HEK293T (cell line): Measurements from ENCODE around the gene SPDEF.

ENCODE experiments used
- CTCF ChIA-PET: fragments of 350-600 bp; formaldehyde crosslinking; extraction: SDS; loops from one replicate; lab custom pipeline; 2021; ENCODE audit warnings: antibody characterized with exemption, inconsistent platforms; lab: Yijun Ruan, JAX
- POLR2A ChIA-PET: fragments of 350-600 bp; formaldehyde crosslinking; extraction: SDS; loops from one replicate; lab custom pipeline; 2020; ENCODE audit warnings: antibody characterized with exemption, inconsistent platforms; lab: Yijun Ruan, JAX
- DNase-seq: peaks from one replicate; pipeline ENCODE4 v3.0.0; 2012; ENCODE audit warnings: mixed read lengths; ENCODE audit errors: extremely low spot score
- ARNT ChIP-seq: fragments of 450-650 bp; IDR thresholded peaks from 2 replicates; pipeline ENCODE4 v1.6.1; 2017; ENCODE audit warnings: mild to moderate bottlenecking
- BHLHE40 ChIP-seq: fragments of 450-650 bp; IDR thresholded peaks from 2 replicates; pipeline ENCODE4 v1.6.1; 2016; ENCODE audit warnings: mild to moderate bottlenecking, moderate library complexity, borderline replicate concordance
- CTBP1 ChIP-seq: fragments of 450-650 bp; IDR thresholded peaks from 2 replicates; pipeline ENCODE4 v1.6.1; 2016; ENCODE audit warnings: borderline replicate concordance
- ELF4 ChIP-seq: fragments of 450-650 bp; IDR thresholded peaks from 2 replicates; pipeline ENCODE4 v1.6.1; 2017; ENCODE audit warnings: antibody characterized with exemption
- FOXA1 ChIP-seq: fragments of 450-650 bp; IDR thresholded peaks from 2 replicates; pipeline ENCODE4 v1.6.1; 2016; ENCODE audit warnings: mild to moderate bottlenecking
- FOXK2 ChIP-seq: fragments of 450-650 bp; IDR thresholded peaks from 2 replicates; pipeline ENCODE4 v1.6.1; 2016; ENCODE audit warnings: mild to moderate bottlenecking
- FOXM1 ChIP-seq: fragments of 450-650 bp; IDR thresholded peaks from 2 replicates; pipeline ENCODE4 v1.6.1; 2017; ENCODE audit warnings: mild to moderate bottlenecking, borderline replicate concordance
- HDGF ChIP-seq: fragments of 450-650 bp; IDR thresholded peaks from 2 replicates; pipeline ENCODE4 v1.6.1; 2017; ENCODE audit warnings: antibody characterized with exemption, borderline replicate concordance
- L3MBTL2 ChIP-seq: fragments of 450-650 bp; conservative IDR thresholded peaks from 2 replicates; pipeline ENCODE4 v1.6.1; 2016; ENCODE audit warnings: mild to moderate bottlenecking
- LEF1 ChIP-seq: fragments of 450-650 bp; IDR thresholded peaks from 2 replicates; pipeline ENCODE4 v1.6.1; 2017; ENCODE audit warnings: mild to moderate bottlenecking, borderline replicate concordance
- NFRKB ChIP-seq: fragments of 450-650 bp; IDR thresholded peaks from 2 replicates; pipeline ENCODE4 v1.6.1; 2016; ENCODE audit warnings: mild to moderate bottlenecking, moderate library complexity
- PKNOX1 ChIP-seq: fragments of 450-650 bp; IDR thresholded peaks from 2 replicates; pipeline ENCODE4 v1.6.1; 2016
- SP1 ChIP-seq: fragments of 450-650 bp; IDR thresholded peaks from 2 replicates; pipeline ENCODE4 v1.6.1; 2017
- SUZ12 ChIP-seq: fragments of 450-650 bp; IDR thresholded peaks from 2 replicates; pipeline ENCODE4 v1.6.1; 2016; ENCODE audit warnings: mild to moderate bottlenecking
- TARDBP ChIP-seq: fragments of 450-650 bp; IDR thresholded peaks from 2 replicates; pipeline ENCODE4 v1.6.1; 2016
- ZNF384 ChIP-seq: fragments of 450-650 bp; IDR thresholded peaks from 2 replicates; pipeline ENCODE4 v1.6.1; 2016

Gene SPDEF

GRCh38 chr6:34589691-34590090, 33.6 kb upstream of the SPDEF start:
- no peak for TF ChIP-seq FOXM1
- TF ChIP-seq BHLHE40 = no peak
- no peak for TF ChIP-seq SP1
- TF ChIP-seq ELF4 = no peak
- TF ChIP-seq TARDBP = no peak
- no peak for TF ChIP-seq NFRKB
- no peak for TF ChIP-seq HDGF
- TF ChIP-seq CTBP1 = no peak
- TF ChIP-seq SUZ12 = no peak
- no peak for TF ChIP-seq L3MBTL2
- TF ChIP-seq FOXK2 = no peak
- no peak for TF ChIP-seq ARNT
- no peak; the same call in 1 of the 2 replicates for TF ChIP-seq PKNOX1
- TF ChIP-seq ZNF384 = no peak
- TF ChIP-seq FOXA1 = no peak
- TF ChIP-seq LEF1 = no peak
- DNase-seq = no peak
- CTCF ChIA-PET = no interaction called here
- POLR2A ChIA-PET = no interaction called here

- ChIA-PET POLR2A (no interaction called here), CTCF (no interaction called here)
- DNase-seq = no peak
- TF ChIP-seq BHLHE40 = no peak
- TF ChIP-seq FOXK2 = no peak
- TF ChIP-seq HDGF = no peak
- TF ChIP-seq L3MBTL2 = no peak
- no peak for TF ChIP-seq ARNT
- TF ChIP-seq ELF4 = no peak
Measured at GRCh38 chr6:34589140-34589539, 33.0 kb upstream of the SPDEF start.

GRCh38 chr6:34587851-34588250, 31.7 kb upstream of the SPDEF start:
- no peak for DNase-seq
- ChIA-PET POLR2A (no interaction called here), CTCF (no interaction called here)
- no peak for TF ChIP-seq FOXM1
- TF ChIP-seq L3MBTL2 = no peak

GRCh38 chr6:34587325-34587724, 31.2 kb upstream of the SPDEF start:
- DNase-seq = no peak

GRCh38 chr6:34586327-34587040, 30.4 kb upstream of the SPDEF start:
- DNase-seq = no peak
- TF ChIP-seq TARDBP (no peak), FOXM1 (no peak), HDGF (no peak), LEF1 (no peak), PKNOX1 (no peak), ZNF384 (no peak), SUZ12 (no peak), SP1 (no peak), FOXK2 (no peak), CTBP1 (no peak), ARNT (no peak), L3MBTL2 (no peak), ELF4 (no peak), BHLHE40 (no peak), FOXA1 (no peak), NFRKB (no peak)
- CTCF ChIA-PET = interaction anchor here (0.6 kb wide), 1 partner anchor 23 kb away, joined by 3 read pairs; no protein-coding TSS in a partner anchor
- POLR2A ChIA-PET = interaction anchor here (1.1 kb wide), 1 partner anchor 171 kb away, joined by 3 read pairs; the partner anchor contains the start of gene SNRPC

More at GRCh38 chr6:34587325-34587724, 31.2 kb upstream of the SPDEF start:
- TF ChIP-seq TARDBP (no peak), FOXK2 (no peak), CTBP1 (no peak), FOXA1 (no peak), L3MBTL2 (no peak), SUZ12 (no peak), ZNF384 (no peak), ELF4 (no peak), BHLHE40 (no peak), LEF1 (no peak), HDGF (no peak), NFRKB (no peak), PKNOX1 (no peak), ARNT (no peak)
- POLR2A ChIA-PET = no interaction called here
- CTCF ChIA-PET = no interaction called here

GRCh38 chr6:34585512-34586061, 29.5 kb upstream of the SPDEF start:
- DNase-seq = no peak
- ChIA-PET POLR2A (no interaction called here), CTCF (interaction anchor here (0.6 kb wide), 1 partner anchor 182 kb away, joined by 4 read pairs; no protein-coding TSS in a partner anchor)
- TF ChIP-seq BHLHE40 = no peak
